ENCODE measurements around the gene KDM4C.

DNA sequence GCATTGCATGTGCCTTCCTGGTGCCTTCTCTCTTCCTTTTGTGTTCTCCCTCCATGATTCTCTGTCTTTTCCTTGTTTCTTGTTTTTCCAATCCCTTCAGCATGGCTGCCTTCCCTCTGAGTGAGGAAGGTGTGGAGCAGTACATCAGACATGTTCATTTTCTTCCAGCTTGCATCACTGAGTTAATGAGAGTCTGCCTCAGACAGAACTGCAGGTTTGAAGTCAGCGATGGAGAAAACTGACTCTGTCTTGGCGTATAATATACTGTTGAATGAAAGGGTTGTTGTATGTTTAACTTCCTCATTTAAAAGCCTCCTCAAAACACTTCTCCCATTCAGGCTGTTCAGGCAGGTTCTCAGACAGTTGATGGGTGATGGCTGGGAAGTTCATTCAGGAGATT, 129.3 kb downstream of the KDM4C start:
- TF ChIP-seq, protein P1, sequence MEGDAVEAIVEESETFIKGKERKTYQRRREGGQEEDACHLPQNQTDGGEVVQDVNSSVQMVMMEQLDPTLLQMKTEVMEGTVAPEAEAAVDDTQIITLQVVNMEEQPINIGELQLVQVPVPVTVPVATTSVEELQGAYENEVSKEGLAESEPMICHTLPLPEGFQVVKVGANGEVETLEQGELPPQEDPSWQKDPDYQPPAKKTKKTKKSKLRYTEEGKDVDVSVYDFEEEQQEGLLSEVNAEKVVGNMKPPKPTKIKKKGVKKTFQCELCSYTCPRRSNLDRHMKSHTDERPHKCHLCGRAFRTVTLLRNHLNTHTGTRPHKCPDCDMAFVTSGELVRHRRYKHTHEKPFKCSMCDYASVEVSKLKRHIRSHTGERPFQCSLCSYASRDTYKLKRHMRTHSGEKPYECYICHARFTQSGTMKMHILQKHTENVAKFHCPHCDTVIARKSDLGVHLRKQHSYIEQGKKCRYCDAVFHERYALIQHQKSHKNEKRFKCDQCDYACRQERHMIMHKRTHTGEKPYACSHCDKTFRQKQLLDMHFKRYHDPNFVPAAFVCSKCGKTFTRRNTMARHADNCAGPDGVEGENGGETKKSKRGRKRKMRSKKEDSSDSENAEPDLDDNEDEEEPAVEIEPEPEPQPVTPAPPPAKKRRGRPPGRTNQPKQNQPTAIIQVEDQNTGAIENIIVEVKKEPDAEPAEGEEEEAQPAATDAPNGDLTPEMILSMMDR (IDR thresholded peaks at IDR 0.05 in 2 of 3, conservative IDR thresholded peaks at IDR 0.05 in 1 of 3; ENCODE audit: borderline replicate concordance in 1 of 3, insufficient read depth in 1 of 3, low read depth in 2 of 3, low read length in 2 of 3) = no peak
- TF ChIP-seq ZFX (IDR thresholded peaks at IDR 0.05) (no peak), POLR2A (IDR thresholded peaks at IDR 0.05; ENCODE audit: borderline replicate concordance, extremely low read depth, insufficient read depth, insufficient read length) (no peak), POLR2AphosphoS5 (IDR thresholded peaks at IDR 0.05; ENCODE audit: low read depth, low read length) (no peak), EZH2phosphoT487 (IDR thresholded peaks at IDR 0.05; ENCODE audit: borderline replicate concordance) (no peak), FOSL1 (IDR thresholded peaks at IDR 0.05; ENCODE audit: low read depth) (no peak)
- TF ChIP-seq, protein P2, sequence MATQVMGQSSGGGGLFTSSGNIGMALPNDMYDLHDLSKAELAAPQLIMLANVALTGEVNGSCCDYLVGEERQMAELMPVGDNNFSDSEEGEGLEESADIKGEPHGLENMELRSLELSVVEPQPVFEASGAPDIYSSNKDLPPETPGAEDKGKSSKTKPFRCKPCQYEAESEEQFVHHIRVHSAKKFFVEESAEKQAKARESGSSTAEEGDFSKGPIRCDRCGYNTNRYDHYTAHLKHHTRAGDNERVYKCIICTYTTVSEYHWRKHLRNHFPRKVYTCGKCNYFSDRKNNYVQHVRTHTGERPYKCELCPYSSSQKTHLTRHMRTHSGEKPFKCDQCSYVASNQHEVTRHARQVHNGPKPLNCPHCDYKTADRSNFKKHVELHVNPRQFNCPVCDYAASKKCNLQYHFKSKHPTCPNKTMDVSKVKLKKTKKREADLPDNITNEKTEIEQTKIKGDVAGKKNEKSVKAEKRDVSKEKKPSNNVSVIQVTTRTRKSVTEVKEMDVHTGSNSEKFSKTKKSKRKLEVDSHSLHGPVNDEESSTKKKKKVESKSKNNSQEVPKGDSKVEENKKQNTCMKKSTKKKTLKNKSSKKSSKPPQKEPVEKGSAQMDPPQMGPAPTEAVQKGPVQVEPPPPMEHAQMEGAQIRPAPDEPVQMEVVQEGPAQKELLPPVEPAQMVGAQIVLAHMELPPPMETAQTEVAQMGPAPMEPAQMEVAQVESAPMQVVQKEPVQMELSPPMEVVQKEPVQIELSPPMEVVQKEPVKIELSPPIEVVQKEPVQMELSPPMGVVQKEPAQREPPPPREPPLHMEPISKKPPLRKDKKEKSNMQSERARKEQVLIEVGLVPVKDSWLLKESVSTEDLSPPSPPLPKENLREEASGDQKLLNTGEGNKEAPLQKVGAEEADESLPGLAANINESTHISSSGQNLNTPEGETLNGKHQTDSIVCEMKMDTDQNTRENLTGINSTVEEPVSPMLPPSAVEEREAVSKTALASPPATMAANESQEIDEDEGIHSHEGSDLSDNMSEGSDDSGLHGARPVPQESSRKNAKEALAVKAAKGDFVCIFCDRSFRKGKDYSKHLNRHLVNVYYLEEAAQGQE (IDR thresholded peaks at IDR 0.05; ENCODE audit: low read depth) = no peak
- TF ChIP-seq, protein P3, sequence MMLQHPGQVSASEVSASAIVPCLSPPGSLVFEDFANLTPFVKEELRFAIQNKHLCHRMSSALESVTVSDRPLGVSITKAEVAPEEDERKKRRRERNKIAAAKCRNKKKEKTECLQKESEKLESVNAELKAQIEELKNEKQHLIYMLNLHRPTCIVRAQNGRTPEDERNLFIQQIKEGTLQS (IDR thresholded peaks at IDR 0.05) = no peak
